Mucosa of descending colon (tissue), 3 donors: ENCODE results near the gene PPP1R12C. TPM values are rescaled to one million over a fixed set of nuclear protein-coding genes. Genes with fewer than 3 reads are reported as not detected.
"Not testable (repeated sequence)": the region's sequence is repeated elsewhere in the genome, so short reads cannot be mapped to it uniquely, and the experiment has no call there.

Source experiments
- ATAC-seq: fragments of 200-7000 bp; cut with Tn5 transposase; one replicate; pipeline ENCODE4 v1.9.1; 2020; ENCODE audit warnings: mild to moderate bottlenecking, moderate library complexity
- DNase-seq, 3 donors: peaks; one replicate each; pipeline ENCODE4 v3.0.0-alpha.2; 2020
- H3K36me3 ChIP-seq: fragments of 200-600 bp; one replicate; pipeline ENCODE4 v1.8.0; 2021; ENCODE audit warnings: low read depth, mild to moderate bottlenecking
- H3K4me1 ChIP-seq: fragments of 200-600 bp; one replicate; pipeline ENCODE4 v1.8.0; 2021; ENCODE audit warnings: low read depth, mild to moderate bottlenecking
- H3K4me3 ChIP-seq: fragments of 200-600 bp; one replicate; pipeline ENCODE4 v1.8.0; 2021; ENCODE audit warnings: mild to moderate bottlenecking
- H3K9me3 ChIP-seq: fragments of 200-600 bp; one replicate; pipeline ENCODE4 v1.8.0; 2021; ENCODE audit warnings: mild to moderate bottlenecking
- CTCF ChIP-seq: fragments of 200-600 bp; IDR thresholded peaks from one replicate; pipeline ENCODE4 v1.8.0; 2022; ENCODE audit warnings: antibody characterized with exemption, mild to moderate bottlenecking
- intact Hi-C, 2 donors: fragments of 100-400 bp; cut with DNase I in 1 of 2; cut with micrococcal nuclease in 1 of 2; formaldehyde crosslinking; loops; one replicate each; pipeline versions ENCODE4 v1.11.0 to v1.11.1; 2022; cut with DNase I, micrococcal nuclease
- total RNA-seq, 3 donors: library from RNA; stranded (reverse); fragmentation: NEBNext Ultra II Directional in 2 of 3; extraction: Animal tissue kit (Norgen Biotek cat#: 25700) in 2 of 3; gene quantifications; one replicate each; pipeline versions ENCODE4 v1.2.1 to v1.2.4, GENCODE V29; 2021 to 2023
- donor health status: DM: no; HTN: no; CAD: no; lungs with moderate emphysema.
- donor health status: DM: no; HTN: no; CAD: no.
- donor health status: DM: no; HTN: yes; CAD: no.

PPP1R12C gene
- total RNA-seq, 3 donors from 2014 or later = 99.8 to 236 (median 112) TPM

- TF ChIP-seq CTCF = no peak
- intact Hi-C loops = no loop called here
- Histone ChIP-seq H3K9me3 (no peaks in the 10 kb centered on the region), H3K36me3 (no peaks in the 10 kb centered on the region), H3K4me1 (no peaks in the 10 kb centered on the region), H3K4me3 (no peak overlapping the region)
- ATAC-seq (peak; percentile 76), DNase-seq (peak; percentile 75 to 83 (median 77))
Observed at GRCh38 chr19:55156202-55157063, 39.0 kb upstream of the PPP1R12C start.

- H3K36me3 ChIP-seq, ATAC-seq, DNase-seq, H3K4me1 ChIP-seq, H3K9me3 ChIP-seq, H3K4me3 ChIP-seq, intact Hi-C loops: not testable (repeated sequence)
Observed at GRCh38 chr19:55155784-55156183, 38.3 kb upstream of the PPP1R12C start.

- Histone ChIP-seq H3K9me3 (no peaks in the 10 kb centered on the region), H3K36me3 (no peaks in the 10 kb centered on the region), H3K4me3 (no peak overlapping the region), H3K4me1 (no peaks in the 10 kb centered on the region)
- intact Hi-C loops = no loop called here
- no peak for TF ChIP-seq CTCF
- no peak for ATAC-seq
- no peak for DNase-seq
Observed at GRCh38 chr19:55153652-55154264, 36.3 kb upstream of the PPP1R12C start.

GRCh38 chr19:55152017-55152416 lies 34.6 kb upstream of the PPP1R12C start:
- intact Hi-C loops = no loop called here

GRCh38 chr19:55149078-55150003 lies 31.9 kb upstream of the PPP1R12C start, which contains the start of gene TNNT1:
Gene TNNT1, minus strand, starts transcription at chr19:55149206. Its CDS starts 2,049 bp downstream, at chr19:55147157.
- Histone ChIP-seq H3K36me3 (no peaks in the 10 kb centered on the region), H3K9me3 (no peaks in the 10 kb centered on the region), H3K4me1 (no peaks in the 10 kb centered on the region), H3K4me3 (no peak within 1 kb of the TSS)
- DNase-seq (no peak), ATAC-seq (no peak)
- intact Hi-C loops = no loop called here
- TF ChIP-seq CTCF = no peak

More at GRCh38 chr19:55152017-55152416, 34.6 kb upstream of the PPP1R12C start:
- Histone ChIP-seq H3K4me3 (no peak overlapping the region), H3K9me3 (no peaks in the 10 kb centered on the region), H3K4me1 (no peaks in the 10 kb centered on the region), H3K36me3 (no peaks in the 10 kb centered on the region)
- TF ChIP-seq CTCF = no peak
- ATAC-seq = no peak
- no peak for DNase-seq
